Myocyte (in vitro differentiated cells): ENCODE measurements around the gene MAP3K10. TPM values are rescaled to one million over a fixed set of nuclear protein-coding genes. Genes with fewer than 3 reads are reported as not detected.

Source experiments
- DNase-seq: peaks from one replicate; pipeline ENCODE4 v3.0.0-alpha.2; 2012; ENCODE audit warnings: low read depth
- total RNA-seq: library from RNA; depleted of rRNA; stranded (reverse); fragments of >200 nt; gene quantifications from 2 replicates; pipeline ENCODE4 v1.2.3, GENCODE V29; 2014

The MAP3K10 gene
- total RNA-seq, 1 donor from 2014 or later: 11.1 TPM

GRCh38 chr19:40232949-40233810 is 42.0 kb downstream of the MAP3K10 start:
- DNase-seq: no peak

GRCh38 chr19:40233811-40234389 is 42.7 kb downstream of the MAP3K10 start:
- no peak for DNase-seq

- DNase-seq: no peak
Observed at GRCh38 chr19:40234429-40235237, 43.4 kb downstream of the MAP3K10 start.

GRCh38 chr19:40235238-40236025 is 44.2 kb downstream of the MAP3K10 start:
- DNase-seq: no peak

- no peak for DNase-seq
Observed at GRCh38 chr19:40236026-40236355, 44.8 kb downstream of the MAP3K10 start.

GRCh38 chr19:40236366-40236765 is 45.1 kb downstream of the MAP3K10 start:
- DNase-seq: no peak

- DNase-seq: no peak
Observed at GRCh38 chr19:40237791-40238190, 46.6 kb downstream of the MAP3K10 start.

- DNase-seq: no peak
Observed at GRCh38 chr19:40238775-40239174, 47.5 kb downstream of the MAP3K10 start.

- no peak for DNase-seq
Observed at GRCh38 chr19:40239415-40240226, 48.4 kb downstream of the MAP3K10 start.

- no peak for DNase-seq
Observed at GRCh38 chr19:40240332-40240731, 49.1 kb downstream of the MAP3K10 start.

- DNase-seq: no peak
Observed at GRCh38 chr19:40241125-40241808, 50.0 kb downstream of the MAP3K10 start.

GRCh38 chr19:40241809-40242384 is 50.7 kb downstream of the MAP3K10 start:
- no peak for DNase-seq

- no peak for DNase-seq
Observed at GRCh38 chr19:40242480-40242879, 51.3 kb downstream of the MAP3K10 start.

GRCh38 chr19:40243181-40243580 is 52.0 kb downstream of the MAP3K10 start:
- no peak for DNase-seq

GRCh38 chr19:40244579-40245317 is 53.5 kb downstream of the MAP3K10 start:
- no peak for DNase-seq

GRCh38 chr19:40245506-40246128 is 54.4 kb downstream of the MAP3K10 start:
- no peak for DNase-seq

- DNase-seq: no peak
Observed at GRCh38 chr19:40246292-40247073, 55.3 kb downstream of the MAP3K10 start.
